Nucleus accumbens (tissue), 56 donors: ENCODE data around the gene KCND3.

Experiments
- DNase-seq, 56 donors: peaks; one replicate each; lab custom pipeline; 2025; lab: John Stamatoyannopoulos, UW

The KCND3 gene

GRCh38 chr1:111961773-111962565 lies 27.5 kb downstream of the KCND3 start:
- peak in 30 of 56 donors; percentile 3 to 61 (median 14) for DNase-seq

GRCh38 chr1:111961016-111961415 lies 28.5 kb downstream of the KCND3 start:
- DNase-seq: peak in 11 of 56 donors; percentile 6 to 32 (median 15)

GRCh38 chr1:111959436-111959835 lies 30.0 kb downstream of the KCND3 start:
- DNase-seq: no peak

- DNase-seq: no peak
Observed at GRCh38 chr1:111958851-111959250, 30.6 kb downstream of the KCND3 start.

GRCh38 chr1:111958075-111958474 lies 31.4 kb downstream of the KCND3 start:
- DNase-seq: no peak

- peak in 23 of 56 donors; percentile 7 to 59 (median 22) for DNase-seq
Observed at GRCh38 chr1:111956155-111956771, 33.2 kb downstream of the KCND3 start.

GRCh38 chr1:111955755-111956154 lies 33.7 kb downstream of the KCND3 start:
- DNase-seq: no peak

GRCh38 chr1:111953797-111954196 lies 35.7 kb downstream of the KCND3 start:
- no peak for DNase-seq

- DNase-seq: no peak
Observed at GRCh38 chr1:111952125-111952657, 37.3 kb downstream of the KCND3 start.

GRCh38 chr1:111948209-111949171 lies 41.0 kb downstream of the KCND3 start:
- DNase-seq: peak in 35 of 56 donors; percentile 4 to 74 (median 26)

- no peak for DNase-seq
Observed at GRCh38 chr1:111943846-111944749, 45.4 kb downstream of the KCND3 start.

- DNase-seq: no peak
Observed at GRCh38 chr1:111943066-111943465, 46.4 kb downstream of the KCND3 start.

GRCh38 chr1:111938536-111938935 lies 50.9 kb downstream of the KCND3 start:
- DNase-seq: no peak

GRCh38 chr1:111938123-111938522 lies 51.3 kb downstream of the KCND3 start:
- no peak for DNase-seq

GRCh38 chr1:111937147-111937725 lies 52.2 kb downstream of the KCND3 start:
- no peak for DNase-seq

GRCh38 chr1:111934106-111934852 lies 55.2 kb downstream of the KCND3 start:
- no peak for DNase-seq

- DNase-seq: no peak
Observed at GRCh38 chr1:111930356-111930755, 59.1 kb downstream of the KCND3 start.

- DNase-seq: no peak
Observed at GRCh38 chr1:111928531-111928930, 60.9 kb downstream of the KCND3 start.
